Smooth muscle cell (in vitro differentiated cells): ENCODE data around the gene TNS1. TPM values are rescaled to one million over a fixed set of nuclear protein-coding genes. Genes with fewer than 3 reads are reported as not detected.

Experiments used
- DNase-seq: peaks from one replicate; lab custom pipeline; 2025; ENCODE audit not compliant: unreplicated experiment; lab: John Stamatoyannopoulos, UW
- H2AFZ ChIP-seq: fragments of 200-600 bp; sonication (generic); 2 replicates; pipeline ENCODE4 v1.6.0; 2016; ENCODE audit warnings: antibody characterized with exemption, low read depth, mild to moderate bottlenecking
- H3F3A ChIP-seq: fragments of 200-600 bp; sonication (generic); 2 replicates; pipeline ENCODE4 v1.6.0; 2017; ENCODE audit warnings: antibody characterized with exemption, low read depth
- H3K27ac ChIP-seq: fragments of 200-600 bp; sonication (generic); 2 replicates; pipeline ENCODE4 v1.5.1; 2016; ENCODE audit warnings: low read depth, mild to moderate bottlenecking
- H3K27me3 ChIP-seq: fragments of 200-600 bp; sonication (generic); 2 replicates; pipeline ENCODE4 v1.6.1; 2016; ENCODE audit warnings: low read depth, mild to moderate bottlenecking
- H3K36me3 ChIP-seq: fragments of 200-600 bp; sonication (generic); 2 replicates; pipeline ENCODE4 v1.5.1; 2016; ENCODE audit warnings: low read depth
- H3K4me1 ChIP-seq: fragments of 200-600 bp; sonication (generic); 2 replicates; pipeline ENCODE4 v1.5.1; 2016; ENCODE audit warnings: low read depth
- H3K4me2 ChIP-seq: fragments of 200-600 bp; sonication (generic); 2 replicates; pipeline ENCODE4 v1.6.0; 2016; ENCODE audit warnings: mild to moderate bottlenecking
- H3K4me3 ChIP-seq: fragments of 200-600 bp; sonication (generic); 2 replicates; pipeline ENCODE4 v1.5.1; 2016; ENCODE audit warnings: mild to moderate bottlenecking
- H3K79me2 ChIP-seq: fragments of 200-600 bp; sonication (generic); 2 replicates; pipeline ENCODE4 v1.6.0; 2016; ENCODE audit warnings: low read depth, mild to moderate bottlenecking
- H3K9ac ChIP-seq: fragments of 200-600 bp; sonication (generic); 2 replicates; pipeline ENCODE4 v1.6.0; 2016; ENCODE audit warnings: low read depth
- H3K9me3 ChIP-seq: fragments of 200-600 bp; sonication (generic); replicated peaks from 2 replicates; pipeline ENCODE4 v1.5.1; 2016; ENCODE audit warnings: low read depth
- H4K20me1 ChIP-seq: fragments of 200-600 bp; sonication (generic); 2 replicates; pipeline ENCODE4 v1.6.0; 2016; ENCODE audit warnings: low read depth
- WGBS: methylation state at CpG from one replicate; pipeline ENCODE4 v1.1.7; 2016; ENCODE audit warnings: low lambda C conversion rate; 5-methylcytosine and 5-hydroxymethylcytosine counted together
- polyA plus RNA-seq: library from polyadenylated mRNA; unstranded; fragments of >200 nt; fragmentation: Nextera tagmentation; extraction: Ambion mirVana; gene quantifications from 2 replicates; pipeline ENCODE4 v1.2.1, GENCODE V29; 2016
- total RNA-seq: library from RNA; depleted of rRNA; stranded (reverse); fragments of >200 nt; gene quantifications from 2 replicates; pipeline ENCODE4 v1.2.3, GENCODE V29; 2014
- TF ChIP-seq, protein P1 (sequence below): fragments of 200-600 bp; sonication (generic); IDR thresholded peaks from 2 replicates; pipeline ENCODE4 v1.5.1; 2017; ENCODE audit warnings: borderline replicate concordance, mild to moderate bottlenecking, antibody characterized with exemption; ENCODE audit not compliant: insufficient read depth, poor library complexity, severe bottlenecking

TNS1 gene
- total and polyA plus RNA-seq, 2 experiments from 2014 or later, result 52.3 to 61.5 TPM

DNA sequence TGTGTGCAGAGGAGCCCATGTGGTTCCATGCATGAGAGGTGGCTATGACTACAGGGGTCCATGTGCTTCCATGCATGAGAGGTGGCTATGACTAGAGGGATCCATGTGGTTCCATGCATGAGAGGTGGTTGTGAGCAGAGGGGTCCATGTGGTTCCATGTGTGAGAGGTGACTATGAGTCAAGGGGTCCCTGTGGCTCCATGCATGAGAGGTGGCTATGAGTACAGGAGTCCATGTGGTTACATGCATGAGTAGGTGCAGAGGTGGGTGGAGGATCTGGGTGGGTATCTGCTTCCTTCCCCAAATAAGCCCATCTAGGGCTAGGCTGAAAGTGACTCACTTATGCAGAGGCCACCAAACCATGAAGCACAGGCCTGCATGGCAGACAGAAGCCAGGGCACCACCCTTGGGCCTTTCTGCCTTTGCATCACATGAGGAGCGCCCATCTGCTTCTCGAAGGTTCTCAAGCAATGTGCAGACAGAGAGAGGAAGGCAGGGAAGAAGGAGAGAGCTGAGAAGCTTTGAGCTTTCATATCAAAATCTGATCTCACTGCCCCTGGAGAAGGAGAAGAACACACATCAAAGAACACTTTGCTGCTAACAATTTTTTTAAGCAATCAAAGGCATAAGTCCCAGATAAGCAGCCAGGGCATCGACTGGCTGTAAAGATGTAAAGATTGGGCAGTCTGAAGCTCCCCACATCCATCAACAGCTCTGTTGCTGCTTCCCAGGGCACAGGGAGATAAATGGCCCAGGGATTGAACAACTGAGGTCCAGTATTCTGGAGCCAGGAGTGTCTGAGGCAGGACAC lies 137.6 kb downstream of the TNS1 start:
- Histone ChIP-seq H3K4me2 (no peak overlapping the region), H2AFZ (no peak overlapping the region), H3K79me2 (no peaks in the 10 kb centered on the region), H3K4me1 (peaks cover 11% of the 10 kb centered on the region), H3K27ac (peak overlapping the region; percentile 36), H3K27me3 (no peaks in the 10 kb centered on the region), H3K9ac (no peak overlapping the region), H3F3A (peaks cover 31% of the 10 kb centered on the region), H3K36me3 (no peaks in the 10 kb centered on the region), H4K20me1 (peaks cover 92% of the 10 kb centered on the region), H3K9me3 (no peaks in the 10 kb centered on the region), H3K4me3 (no peak overlapping the region)
- TF ChIP-seq, protein P1, sequence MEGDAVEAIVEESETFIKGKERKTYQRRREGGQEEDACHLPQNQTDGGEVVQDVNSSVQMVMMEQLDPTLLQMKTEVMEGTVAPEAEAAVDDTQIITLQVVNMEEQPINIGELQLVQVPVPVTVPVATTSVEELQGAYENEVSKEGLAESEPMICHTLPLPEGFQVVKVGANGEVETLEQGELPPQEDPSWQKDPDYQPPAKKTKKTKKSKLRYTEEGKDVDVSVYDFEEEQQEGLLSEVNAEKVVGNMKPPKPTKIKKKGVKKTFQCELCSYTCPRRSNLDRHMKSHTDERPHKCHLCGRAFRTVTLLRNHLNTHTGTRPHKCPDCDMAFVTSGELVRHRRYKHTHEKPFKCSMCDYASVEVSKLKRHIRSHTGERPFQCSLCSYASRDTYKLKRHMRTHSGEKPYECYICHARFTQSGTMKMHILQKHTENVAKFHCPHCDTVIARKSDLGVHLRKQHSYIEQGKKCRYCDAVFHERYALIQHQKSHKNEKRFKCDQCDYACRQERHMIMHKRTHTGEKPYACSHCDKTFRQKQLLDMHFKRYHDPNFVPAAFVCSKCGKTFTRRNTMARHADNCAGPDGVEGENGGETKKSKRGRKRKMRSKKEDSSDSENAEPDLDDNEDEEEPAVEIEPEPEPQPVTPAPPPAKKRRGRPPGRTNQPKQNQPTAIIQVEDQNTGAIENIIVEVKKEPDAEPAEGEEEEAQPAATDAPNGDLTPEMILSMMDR, result no peak
- 48% methylated on average over 3 of the region's 3 CpGs for WGBS
- DNase-seq, result no peak

DNA sequence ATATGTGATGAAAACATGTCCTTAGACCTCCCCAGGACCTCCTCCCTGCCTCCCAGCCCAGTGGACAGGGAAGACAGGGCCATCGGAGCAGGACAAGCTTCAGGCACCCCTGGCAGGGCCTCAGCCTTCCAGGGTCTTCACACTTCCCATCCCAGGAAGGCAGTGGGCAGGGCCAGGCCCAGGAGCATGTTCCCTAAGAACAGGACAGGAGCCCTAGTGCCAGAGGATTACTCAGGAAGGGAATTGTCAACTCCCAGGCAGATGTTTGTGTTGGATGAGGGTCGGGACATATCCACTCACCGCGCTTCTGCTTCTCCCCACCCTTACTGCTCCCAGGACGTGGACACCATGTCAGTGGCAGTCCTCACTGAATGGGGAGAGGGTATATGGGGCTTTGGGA lies 138.9 kb downstream of the TNS1 start:
- H4K20me1 ChIP-seq, result peaks cover 84% of the 10 kb centered on the region
- H3F3A ChIP-seq, result peaks cover 31% of the 10 kb centered on the region
- no peak overlapping the region for H3K27ac ChIP-seq
- no peaks in the 10 kb centered on the region for H3K36me3 ChIP-seq
- no peaks in the 10 kb centered on the region for H3K9me3 ChIP-seq
- H3K4me1 ChIP-seq, result peaks cover 6% of the 10 kb centered on the region
- TF ChIP-seq, protein P1, result no peak
- no peak overlapping the region for H3K4me3 ChIP-seq
- H3K9ac ChIP-seq, result no peak overlapping the region
- DNase-seq, result no peak
- no peaks in the 10 kb centered on the region for H3K27me3 ChIP-seq
- H3K4me2 ChIP-seq, result no peak overlapping the region
- 89% methylated on average over 5 of the region's 5 CpGs for WGBS
- H2AFZ ChIP-seq, result no peak overlapping the region
- no peaks in the 10 kb centered on the region for H3K79me2 ChIP-seq

DNA sequence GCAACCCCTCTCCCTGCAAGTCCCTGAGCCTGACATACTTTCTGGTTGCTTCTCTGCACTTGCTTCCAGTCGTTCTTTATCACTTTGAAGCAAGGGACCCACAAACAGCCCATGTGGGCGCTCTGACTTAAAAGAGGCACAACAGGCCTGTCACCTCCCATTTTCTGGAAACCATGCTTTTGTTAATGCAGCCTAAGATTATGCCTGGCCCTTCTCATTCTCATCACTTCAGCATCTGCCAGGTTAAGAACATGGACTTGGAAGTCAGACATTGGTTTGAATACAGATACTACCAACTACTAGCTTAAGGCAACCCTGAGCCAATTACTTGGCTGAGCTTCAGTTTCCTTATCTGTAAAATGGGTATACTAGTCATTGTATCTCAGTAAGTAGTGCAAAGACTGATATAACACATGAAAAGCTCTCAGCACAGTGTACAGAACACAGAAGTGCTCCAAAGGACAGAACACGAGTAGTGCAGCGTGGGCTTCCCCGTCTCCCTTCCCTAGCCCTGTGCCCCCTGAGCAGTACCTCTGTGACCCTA lies 141.4 kb downstream of the TNS1 start:
- Histone ChIP-seq H2AFZ (no peak overlapping the region), H3F3A (peaks cover 8% of the 10 kb centered on the region), H3K4me1 (peaks cover 3% of the 10 kb centered on the region), H3K79me2 (peaks cover 15% of the 10 kb centered on the region), H3K4me2 (no peak overlapping the region), H3K36me3 (no peaks in the 10 kb centered on the region), H3K9me3 (no peaks in the 10 kb centered on the region), H4K20me1 (peaks cover 80% of the 10 kb centered on the region), H3K27ac (peak overlapping the region; percentile 97), H3K9ac (no peak overlapping the region), H3K27me3 (no peaks in the 10 kb centered on the region), H3K4me3 (no peak overlapping the region)
- DNase-seq, result no peak
- 92% methylated on average over 5 of the region's 5 CpGs for WGBS
- TF ChIP-seq, protein P1, result no peak
